ENCODE measurements around the gene HOXD4.

DNA sequence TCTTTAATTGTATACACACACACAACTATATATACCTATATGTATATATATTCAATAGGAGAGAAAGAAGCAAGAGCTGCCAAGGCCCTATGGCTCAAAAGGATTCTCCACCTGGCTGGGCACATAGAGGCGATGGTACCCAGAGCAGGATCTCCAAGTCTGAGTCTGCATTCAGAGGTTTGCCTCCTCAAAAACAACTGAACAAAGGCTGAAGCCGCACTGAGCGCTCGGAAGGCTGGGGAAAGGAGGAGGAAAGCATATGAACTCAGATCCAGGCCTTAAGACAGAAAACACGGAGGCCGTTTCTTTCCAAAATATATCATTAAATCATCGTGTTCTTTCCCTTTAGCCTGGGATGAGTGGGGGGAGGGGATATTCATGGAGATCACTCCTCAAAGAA lies 48.2 kb upstream of the HOXD4 start:
- TF ChIP-seq, protein P1, sequence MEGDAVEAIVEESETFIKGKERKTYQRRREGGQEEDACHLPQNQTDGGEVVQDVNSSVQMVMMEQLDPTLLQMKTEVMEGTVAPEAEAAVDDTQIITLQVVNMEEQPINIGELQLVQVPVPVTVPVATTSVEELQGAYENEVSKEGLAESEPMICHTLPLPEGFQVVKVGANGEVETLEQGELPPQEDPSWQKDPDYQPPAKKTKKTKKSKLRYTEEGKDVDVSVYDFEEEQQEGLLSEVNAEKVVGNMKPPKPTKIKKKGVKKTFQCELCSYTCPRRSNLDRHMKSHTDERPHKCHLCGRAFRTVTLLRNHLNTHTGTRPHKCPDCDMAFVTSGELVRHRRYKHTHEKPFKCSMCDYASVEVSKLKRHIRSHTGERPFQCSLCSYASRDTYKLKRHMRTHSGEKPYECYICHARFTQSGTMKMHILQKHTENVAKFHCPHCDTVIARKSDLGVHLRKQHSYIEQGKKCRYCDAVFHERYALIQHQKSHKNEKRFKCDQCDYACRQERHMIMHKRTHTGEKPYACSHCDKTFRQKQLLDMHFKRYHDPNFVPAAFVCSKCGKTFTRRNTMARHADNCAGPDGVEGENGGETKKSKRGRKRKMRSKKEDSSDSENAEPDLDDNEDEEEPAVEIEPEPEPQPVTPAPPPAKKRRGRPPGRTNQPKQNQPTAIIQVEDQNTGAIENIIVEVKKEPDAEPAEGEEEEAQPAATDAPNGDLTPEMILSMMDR (IDR thresholded peaks at IDR 0.05 in 2 of 3, conservative IDR thresholded peaks at IDR 0.05 in 1 of 3; ENCODE audit: borderline replicate concordance in 1 of 3, insufficient read depth in 1 of 3, low read depth in 2 of 3, low read length in 2 of 3): no peak
- TF ChIP-seq CEBPB (IDR thresholded peaks at IDR 0.05; ENCODE audit: low read depth): no peak
